Stimulated activated CD4-positive, alpha-beta T cell treated with anti-CD3 and anti-CD28 coated beads, Interleukin-2, amount 100 ng/mL, for 48 hours (primary cell): Measurements from ENCODE around the gene KCNG2.

ENCODE experiments used
- DNase-seq, 2 donors: peaks; one replicate each; pipeline ENCODE4 v3.0.0-alpha.2; 2020

Gene KCNG2

GRCh38 chr18:79912994-79913831 lies 115.5 kb downstream of the KCNG2 start:
- no peak for DNase-seq

- DNase-seq: no peak
These were observed 116.9 kb downstream of the KCNG2 start for GRCh38 chr18:79914614-79915160.

- DNase-seq: no peak
These were observed 117.7 kb downstream of the KCNG2 start for GRCh38 chr18:79915161-79916127.

- no peak for DNase-seq
These were observed 118.4 kb downstream of the KCNG2 start for GRCh38 chr18:79916128-79916494.

GRCh38 chr18:79916546-79917168 lies 118.9 kb downstream of the KCNG2 start:
- DNase-seq: no peak

- DNase-seq: no peak
These were observed 119.6 kb downstream of the KCNG2 start for GRCh38 chr18:79917169-79917852.

GRCh38 chr18:79917853-79918614 lies 120.3 kb downstream of the KCNG2 start:
- no peak for DNase-seq

DNA sequence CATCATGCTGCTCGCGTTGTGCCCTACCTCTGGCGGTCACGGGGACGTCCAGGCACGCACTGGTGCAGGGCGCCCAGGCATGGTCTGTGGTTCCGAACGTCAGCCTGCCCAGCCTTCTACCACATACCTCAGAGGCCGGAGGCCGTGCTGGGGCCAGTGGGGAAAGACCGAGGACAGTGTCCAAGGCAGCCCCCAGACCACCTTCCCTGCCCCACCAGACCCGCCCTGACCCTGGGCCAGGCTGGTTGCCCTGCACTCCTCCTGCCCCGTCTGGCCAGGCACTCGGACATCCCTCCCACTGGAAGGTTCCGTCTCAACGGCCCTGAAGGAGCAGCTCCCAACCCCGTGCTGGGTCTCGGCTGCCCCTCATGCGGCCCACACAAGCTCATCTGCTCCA lies 120.9 kb downstream of the KCNG2 start:
- no peak for DNase-seq

DNA sequence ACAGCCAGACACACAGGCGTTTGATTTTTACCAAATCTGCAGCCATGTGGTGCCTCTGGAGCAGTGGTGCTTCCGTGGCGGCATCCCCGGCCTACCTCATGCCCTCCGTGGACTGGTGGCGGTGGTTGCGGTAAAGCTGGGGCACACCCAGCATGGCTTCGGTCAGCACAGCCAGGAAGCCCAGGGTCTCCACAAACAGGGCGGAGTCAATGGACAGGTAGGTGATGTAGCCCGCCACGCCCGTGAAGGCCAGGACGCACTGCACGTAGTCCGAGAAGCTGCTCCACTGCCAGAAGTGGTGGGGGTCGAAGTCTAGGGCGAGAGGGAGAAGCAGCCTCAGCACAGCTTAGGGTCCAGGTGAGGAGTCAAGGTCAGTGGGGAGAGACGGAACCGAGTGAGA lies 121.4 kb downstream of the KCNG2 start:
- no peak for DNase-seq

- DNase-seq: no peak
These were observed 124.5 kb downstream of the KCNG2 start for GRCh38 chr18:79921984-79922965.

DNA sequence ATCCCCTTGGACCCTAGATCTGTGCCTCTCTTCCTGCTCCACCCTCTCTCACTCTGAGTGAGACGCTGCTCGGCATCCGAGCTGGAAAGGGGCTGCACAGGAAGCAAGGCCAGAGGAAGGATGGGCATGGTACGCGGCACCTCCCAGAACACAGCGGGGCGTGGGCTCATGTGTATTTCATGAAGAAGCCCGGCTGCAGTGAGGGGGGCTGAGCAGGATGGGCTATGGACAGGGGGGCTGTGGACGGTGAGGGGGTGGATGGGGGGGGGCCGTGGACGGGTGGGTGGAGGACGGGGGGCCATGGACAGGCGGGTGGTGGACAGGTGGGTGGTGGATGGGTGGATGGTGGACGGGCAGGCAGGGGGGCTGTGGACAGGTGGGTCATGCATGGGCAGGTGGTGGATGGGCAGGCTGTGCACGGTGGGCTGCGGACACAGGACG lies 125.3 kb downstream of the KCNG2 start:
- DNase-seq: no peak

GRCh38 chr18:79923896-79924585 lies 126.3 kb downstream of the KCNG2 start:
- no peak for DNase-seq

DNA sequence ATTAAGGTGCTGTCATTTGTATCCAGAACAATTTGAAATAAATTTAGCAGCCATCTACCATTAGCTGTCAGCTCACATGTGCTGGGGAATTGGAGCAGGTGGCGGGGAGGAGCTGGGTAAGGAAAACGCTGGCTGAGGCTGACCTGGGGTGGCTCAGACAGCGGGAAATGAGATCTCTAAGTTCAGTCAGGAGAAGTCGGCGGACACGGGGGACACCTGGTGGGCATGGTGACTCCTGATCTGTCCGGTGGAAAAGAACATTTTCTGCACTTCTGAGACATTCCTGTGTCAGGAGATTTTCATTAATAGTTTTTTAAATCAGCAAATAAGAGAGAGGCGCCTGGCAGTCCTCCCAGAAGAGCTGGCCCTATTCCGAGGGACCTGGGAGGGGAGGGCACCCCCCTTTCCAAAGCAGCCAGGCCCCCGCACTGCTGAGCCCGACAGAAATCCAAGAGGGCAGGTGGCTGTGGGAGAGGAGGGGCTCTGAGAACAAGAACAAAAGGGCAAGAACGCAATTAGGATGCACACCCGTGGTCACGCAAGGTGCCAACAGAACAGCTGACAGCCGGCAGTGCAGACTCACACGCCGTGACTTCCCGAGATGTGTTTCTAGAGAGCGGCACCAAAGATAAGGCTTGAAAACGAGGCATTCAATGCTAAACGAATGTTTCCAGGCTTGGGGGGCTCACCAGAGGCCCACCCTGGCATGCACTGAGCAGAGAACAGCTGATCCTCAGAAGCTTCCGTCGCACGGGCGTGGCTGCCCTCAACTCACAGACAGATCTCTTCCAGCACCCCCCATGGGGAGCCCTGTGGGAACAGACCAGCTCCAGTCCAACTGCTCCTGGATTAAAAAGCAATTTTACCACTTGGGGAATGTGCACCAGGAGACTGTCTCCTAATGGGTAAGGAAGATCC lies 127.3 kb downstream of the KCNG2 start:
- no peak for DNase-seq

GRCh38 chr18:79926306-79926705 lies 128.6 kb downstream of the KCNG2 start:
- no peak for DNase-seq

DNA sequence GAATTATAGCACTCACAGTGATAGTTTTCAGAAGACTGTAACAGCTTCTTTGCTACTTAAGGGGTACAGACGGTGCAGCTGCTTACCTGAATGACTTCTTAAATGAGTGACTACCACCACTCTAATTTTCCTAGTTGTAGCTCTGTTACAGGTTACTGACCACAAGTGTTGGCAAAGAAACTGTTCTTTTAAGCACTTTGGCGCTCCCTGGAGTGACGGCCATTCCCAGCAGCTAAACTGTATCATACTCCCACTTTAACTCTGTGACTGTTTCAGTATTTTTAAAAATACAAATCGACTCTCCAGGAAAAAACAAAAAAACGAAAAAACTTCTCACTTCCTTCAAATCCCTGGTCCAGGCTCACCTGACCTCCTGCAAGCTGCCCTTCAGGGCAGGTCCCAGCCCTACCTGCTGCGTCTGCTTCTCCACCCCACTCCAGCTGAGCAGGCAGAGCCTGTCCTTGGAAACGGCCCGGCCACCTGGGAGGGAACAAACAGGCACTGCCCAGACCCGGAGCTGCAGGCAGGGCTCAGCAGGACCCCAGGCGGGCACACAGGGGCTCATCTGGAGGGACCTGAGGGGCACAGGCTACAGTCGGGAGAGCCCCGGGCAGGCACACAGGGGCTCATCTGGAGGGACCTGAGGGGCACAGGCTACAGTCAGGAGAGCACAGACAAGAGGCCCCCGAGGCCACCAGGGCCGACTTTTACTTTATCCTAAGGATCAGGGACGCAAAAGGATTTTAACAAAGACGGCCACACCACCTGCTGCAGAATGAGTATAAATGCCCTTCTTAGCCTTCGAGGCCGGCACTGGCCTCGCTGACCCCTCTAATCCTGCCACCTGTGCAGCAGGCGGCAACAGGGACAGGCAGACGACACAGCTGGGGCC lies 129.2 kb downstream of the KCNG2 start:
- DNase-seq: no peak

DNA sequence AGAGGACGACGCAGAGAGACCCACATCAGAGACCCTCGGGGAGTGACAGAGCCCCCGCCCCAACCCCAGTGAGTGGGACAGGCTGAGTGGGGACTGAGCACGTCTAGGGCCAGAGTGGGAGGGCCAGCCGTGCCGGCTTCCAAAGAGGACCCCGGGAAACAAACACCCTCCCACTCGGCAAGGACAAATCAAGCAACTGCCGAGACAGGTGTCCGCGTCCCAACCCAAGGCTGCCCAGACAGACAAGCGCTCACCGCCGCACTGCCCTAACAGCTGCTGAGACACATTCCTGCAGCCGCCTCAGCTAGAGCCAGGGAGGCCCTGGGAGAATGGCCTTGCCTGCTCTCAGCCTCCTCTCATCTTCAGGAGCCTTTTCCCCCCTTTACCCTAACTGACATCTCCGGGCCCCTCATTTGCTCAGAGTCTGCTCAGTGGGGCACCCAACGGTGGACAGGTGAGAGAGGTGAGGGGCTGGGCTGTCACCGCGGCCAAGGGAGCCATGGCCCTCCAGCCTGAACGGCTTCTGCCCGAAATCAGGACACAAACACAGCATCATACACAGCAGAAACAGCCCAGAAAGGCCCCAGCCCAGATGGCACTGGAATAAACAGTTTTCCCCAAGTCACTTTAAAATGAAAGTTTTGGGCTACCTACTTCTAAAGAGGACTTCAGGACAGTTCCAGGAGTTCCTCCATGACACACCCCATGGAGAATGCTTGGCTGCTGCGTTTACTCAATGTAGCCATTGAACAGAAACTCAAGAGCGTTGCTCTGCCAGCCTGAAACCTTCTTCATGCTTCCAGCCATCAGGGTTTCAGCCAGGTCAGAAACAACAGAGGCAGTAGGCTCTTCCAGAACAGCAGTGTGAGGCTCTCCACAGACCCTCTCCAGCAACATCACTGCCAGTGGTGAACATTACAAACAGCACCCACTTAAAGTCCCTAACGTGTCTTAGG lies 130.1 kb downstream of the KCNG2 start:
- no peak for DNase-seq
